B cell (primary cell): Measurements from ENCODE around the gene DTNA.

ENCODE experiments used
- CTCF ChIP-seq: fragments of 200-600 bp; IDR thresholded peaks from one replicate; pipeline ENCODE4 v1.8.0; 2022; ENCODE audit warnings: antibody characterized with exemption, mild to moderate bottlenecking
- EZH2 ChIP-seq: IDR thresholded peaks from 2 replicates; pipeline ENCODE4 v1.6.1; 2012; ENCODE audit warnings: borderline replicate concordance, low read depth, mild to moderate bottlenecking, moderate library complexity, low read length; ENCODE audit not compliant: insufficient read depth, poor library complexity, severe bottlenecking

- TF ChIP-seq CTCF (no peak), EZH2 (no peak)
Measured at GRCh38 chr18:34760444-34760843, 50.3 kb downstream of the DTNA start.
